GM12875 (cell line): ENCODE results near the gene CDC6.

Experiments
- H3K4me3 ChIP-seq: one replicate; pipeline ENCODE4 v1.5.1; 2011; ENCODE audit warnings: low read depth, low read length, control low read depth
- CTCF ChIP-seq: IDR thresholded peaks from 2 replicates; pipeline ENCODE4 v1.5.1; 2011; ENCODE audit warnings: low read depth, mild to moderate bottlenecking, control low read depth, inconsistent platforms, low read length, moderate library complexity, borderline replicate concordance; ENCODE audit not compliant: insufficient read depth

Gene CDC6

GRCh38 chr17:40248507-40248906 lies 39.2 kb upstream of the CDC6 start:
- no peak overlapping the region for H3K4me3 ChIP-seq
- no peak for TF ChIP-seq CTCF

- no peak for TF ChIP-seq CTCF
- no peak overlapping the region for H3K4me3 ChIP-seq
These were observed 36.1 kb upstream of the CDC6 start for GRCh38 chr17:40251576-40251975.

GRCh38 chr17:40253565-40253964 lies 34.1 kb upstream of the CDC6 start:
- TF ChIP-seq CTCF, result no peak
- H3K4me3 ChIP-seq, result no peak overlapping the region

GRCh38 chr17:40259505-40259904 lies 28.2 kb upstream of the CDC6 start:
- no peak overlapping the region for H3K4me3 ChIP-seq
- TF ChIP-seq CTCF, result no peak

- TF ChIP-seq CTCF, result no peak
- no peak overlapping the region for H3K4me3 ChIP-seq
These were observed 27.2 kb upstream of the CDC6 start for GRCh38 chr17:40260528-40260927.

- TF ChIP-seq CTCF, result no peak
- H3K4me3 ChIP-seq, result no peak overlapping the region
These were observed 23.1 kb upstream of the CDC6 start for GRCh38 chr17:40264458-40265185.

GRCh38 chr17:40265337-40265736 lies 22.3 kb upstream of the CDC6 start:
- no peak overlapping the region for H3K4me3 ChIP-seq
- no peak for TF ChIP-seq CTCF
